ENCODE data around the gene PTX3.

Gene PTX3

DNA sequence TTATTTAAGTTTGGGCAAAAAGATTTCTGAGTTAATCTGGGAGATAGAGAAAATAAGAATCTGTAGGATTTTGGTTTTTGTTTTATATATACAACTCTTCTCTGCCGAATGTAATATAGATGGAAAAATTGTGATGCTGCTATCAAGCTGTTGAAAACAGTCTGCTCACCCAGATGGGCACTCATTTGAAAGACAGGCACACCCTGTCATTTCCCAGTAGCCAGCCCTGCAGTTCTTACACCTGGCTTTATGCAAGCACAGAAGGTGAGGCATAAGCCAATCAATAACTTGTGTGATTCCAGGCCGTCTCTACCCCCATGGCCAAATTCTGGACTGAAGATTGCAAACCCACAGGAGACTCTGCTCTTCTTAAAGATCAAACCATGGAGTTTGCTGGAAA, 27.1 kb upstream of the PTX3 start:
- H3K4me3 ChIP-seq (ENCODE audit: low read depth, low read length): no peak overlapping the region
- DNase-seq (ENCODE audit: low read depth): no peak
- TF ChIP-seq, protein P1, sequence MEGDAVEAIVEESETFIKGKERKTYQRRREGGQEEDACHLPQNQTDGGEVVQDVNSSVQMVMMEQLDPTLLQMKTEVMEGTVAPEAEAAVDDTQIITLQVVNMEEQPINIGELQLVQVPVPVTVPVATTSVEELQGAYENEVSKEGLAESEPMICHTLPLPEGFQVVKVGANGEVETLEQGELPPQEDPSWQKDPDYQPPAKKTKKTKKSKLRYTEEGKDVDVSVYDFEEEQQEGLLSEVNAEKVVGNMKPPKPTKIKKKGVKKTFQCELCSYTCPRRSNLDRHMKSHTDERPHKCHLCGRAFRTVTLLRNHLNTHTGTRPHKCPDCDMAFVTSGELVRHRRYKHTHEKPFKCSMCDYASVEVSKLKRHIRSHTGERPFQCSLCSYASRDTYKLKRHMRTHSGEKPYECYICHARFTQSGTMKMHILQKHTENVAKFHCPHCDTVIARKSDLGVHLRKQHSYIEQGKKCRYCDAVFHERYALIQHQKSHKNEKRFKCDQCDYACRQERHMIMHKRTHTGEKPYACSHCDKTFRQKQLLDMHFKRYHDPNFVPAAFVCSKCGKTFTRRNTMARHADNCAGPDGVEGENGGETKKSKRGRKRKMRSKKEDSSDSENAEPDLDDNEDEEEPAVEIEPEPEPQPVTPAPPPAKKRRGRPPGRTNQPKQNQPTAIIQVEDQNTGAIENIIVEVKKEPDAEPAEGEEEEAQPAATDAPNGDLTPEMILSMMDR (IDR thresholded peaks at IDR 0.05; ENCODE audit: control insufficient read depth, extremely low read depth, insufficient read depth): no peak

DNA sequence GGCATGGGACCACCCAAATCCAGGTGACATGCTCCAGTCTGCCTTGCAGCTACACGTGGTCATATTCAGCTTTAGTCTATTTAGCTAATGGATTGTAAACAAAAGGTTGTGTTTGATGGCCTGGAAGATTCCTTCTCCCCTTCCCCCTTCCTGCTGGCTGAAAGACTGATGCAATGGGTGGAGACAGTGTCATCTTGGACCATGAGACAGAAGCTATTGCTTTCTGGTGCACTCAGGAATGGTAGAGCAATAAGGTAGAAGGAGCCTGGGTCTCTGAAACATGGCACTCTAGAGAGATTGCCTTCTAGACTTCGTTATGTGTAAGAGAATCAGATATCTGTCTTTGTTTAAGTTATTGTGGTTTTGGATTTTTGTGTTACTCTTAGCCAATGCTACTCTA, 25.7 kb upstream of the PTX3 start:
- H3K4me3 ChIP-seq (ENCODE audit: low read depth, low read length): no peak overlapping the region
- DNase-seq (ENCODE audit: low read depth): no peak
- TF ChIP-seq, protein P1 (IDR thresholded peaks at IDR 0.05; ENCODE audit: control insufficient read depth, extremely low read depth, insufficient read depth): no peak

DNA sequence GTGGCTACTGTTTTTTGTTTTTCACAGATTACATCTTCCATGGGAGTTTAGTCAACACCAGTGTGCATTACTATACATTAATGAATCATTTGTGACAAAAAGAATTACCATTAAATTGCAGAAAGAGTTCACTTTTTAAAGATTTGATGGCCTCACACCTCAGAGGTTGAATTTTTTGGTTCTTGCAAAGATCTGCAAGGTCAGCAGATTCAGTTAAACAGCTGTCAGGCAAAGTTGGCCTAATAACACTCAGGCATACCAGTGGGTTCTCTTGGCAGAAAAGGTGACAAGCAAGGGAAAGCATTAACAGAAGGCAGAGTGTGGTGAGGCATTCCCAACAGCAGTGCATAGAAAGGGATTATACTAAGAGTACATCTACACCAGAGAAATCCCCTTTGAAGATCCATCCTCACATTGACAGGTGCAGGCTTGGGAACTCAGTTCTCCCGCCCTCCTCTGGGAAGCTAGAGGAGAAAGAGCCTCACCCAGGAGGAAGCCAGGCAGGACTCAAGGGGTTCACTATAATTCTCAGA, 24.3 kb upstream of the PTX3 start:
- no peak for DNase-seq (ENCODE audit: low read depth)
- H3K4me3 ChIP-seq (ENCODE audit: low read depth, low read length): no peak overlapping the region
- TF ChIP-seq, protein P1 (IDR thresholded peaks at IDR 0.05; ENCODE audit: control insufficient read depth, extremely low read depth, insufficient read depth): no peak

DNA sequence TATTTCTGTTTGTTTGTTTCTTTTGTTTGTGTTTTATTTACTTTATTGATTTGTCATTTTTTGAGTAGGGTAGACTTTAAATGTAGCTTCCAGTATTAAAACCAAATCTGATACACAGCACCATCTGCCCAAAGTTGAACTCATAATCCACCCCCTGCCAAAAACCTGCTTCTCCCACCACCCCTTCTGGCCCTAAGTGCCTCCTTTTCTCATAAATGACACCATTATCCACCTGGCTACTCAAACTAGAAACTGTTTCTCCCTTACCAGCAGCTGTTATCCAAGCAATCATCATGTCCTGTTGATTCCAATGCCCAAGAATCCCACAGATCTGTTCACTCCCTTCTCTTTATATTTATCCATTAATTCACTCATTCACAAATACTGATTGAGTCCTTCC, 21.8 kb upstream of the PTX3 start:
- no peak overlapping the region for H3K4me3 ChIP-seq (ENCODE audit: low read depth, low read length)
- DNase-seq (ENCODE audit: low read depth): no peak
- TF ChIP-seq, protein P1 (IDR thresholded peaks at IDR 0.05; ENCODE audit: control insufficient read depth, extremely low read depth, insufficient read depth): no peak

DNA sequence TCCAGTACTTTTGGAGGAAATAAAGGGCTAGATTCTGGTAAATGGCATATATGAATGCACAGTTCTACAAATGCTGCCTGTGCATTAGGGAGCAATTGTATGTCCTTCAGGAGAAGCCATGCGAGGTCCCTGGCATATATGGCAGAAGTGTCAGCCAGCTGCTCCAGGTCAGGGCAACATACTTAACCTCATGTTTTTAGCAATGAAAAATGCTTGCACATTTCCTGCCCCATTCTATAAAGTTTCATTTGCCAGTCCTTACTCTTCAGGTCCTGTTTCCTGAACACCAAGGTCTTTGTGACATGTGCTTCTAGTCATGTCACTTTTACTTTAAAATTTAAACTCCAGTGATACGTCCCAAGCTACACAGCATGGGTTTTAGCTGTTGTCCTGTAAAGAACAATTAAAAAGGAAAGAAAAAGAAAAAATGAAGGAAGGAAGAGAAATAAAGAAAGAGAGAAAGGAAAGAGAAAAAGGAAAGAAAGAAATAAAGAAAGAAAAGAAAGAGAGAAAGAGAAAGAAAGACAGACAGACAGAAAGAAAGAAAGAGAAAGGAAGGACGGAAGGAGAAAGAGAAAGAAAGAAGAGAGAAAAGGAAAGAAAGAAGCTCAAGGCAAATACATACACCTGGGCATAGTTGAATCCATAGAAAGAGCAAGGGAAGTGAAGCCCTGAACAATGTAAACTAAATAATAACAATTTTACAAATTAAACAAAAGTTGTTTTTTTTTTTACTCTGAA, 20.1 kb upstream of the PTX3 start:
- H3K4me3 ChIP-seq (ENCODE audit: low read depth, low read length): no peak overlapping the region
- TF ChIP-seq, protein P1 (IDR thresholded peaks at IDR 0.05; ENCODE audit: control insufficient read depth, extremely low read depth, insufficient read depth): no peak
- DNase-seq (ENCODE audit: low read depth): no peak

DNA sequence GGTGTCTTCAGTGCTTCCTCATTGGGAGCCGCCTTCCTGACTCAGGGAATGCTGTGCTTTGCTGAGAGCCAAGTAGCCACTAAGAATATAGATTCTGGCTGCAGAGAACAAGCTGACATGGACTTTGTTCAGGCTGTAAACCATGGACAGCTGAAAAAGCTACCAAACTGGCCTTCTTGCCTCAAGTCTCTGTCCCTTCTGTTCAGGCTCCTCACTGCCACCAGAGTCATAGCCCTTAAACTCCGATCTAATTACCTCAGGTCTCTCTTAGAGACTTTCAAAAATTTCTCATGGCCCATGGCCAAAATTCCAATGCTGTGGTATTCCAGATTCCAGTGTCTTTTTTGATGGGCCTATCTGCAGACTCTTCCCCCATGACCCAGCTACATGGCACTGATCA, 19.4 kb upstream of the PTX3 start:
- TF ChIP-seq, protein P1 (IDR thresholded peaks at IDR 0.05; ENCODE audit: control insufficient read depth, extremely low read depth, insufficient read depth): no peak
- H3K4me3 ChIP-seq (ENCODE audit: low read depth, low read length): no peak overlapping the region
- DNase-seq (ENCODE audit: low read depth): no peak

DNA sequence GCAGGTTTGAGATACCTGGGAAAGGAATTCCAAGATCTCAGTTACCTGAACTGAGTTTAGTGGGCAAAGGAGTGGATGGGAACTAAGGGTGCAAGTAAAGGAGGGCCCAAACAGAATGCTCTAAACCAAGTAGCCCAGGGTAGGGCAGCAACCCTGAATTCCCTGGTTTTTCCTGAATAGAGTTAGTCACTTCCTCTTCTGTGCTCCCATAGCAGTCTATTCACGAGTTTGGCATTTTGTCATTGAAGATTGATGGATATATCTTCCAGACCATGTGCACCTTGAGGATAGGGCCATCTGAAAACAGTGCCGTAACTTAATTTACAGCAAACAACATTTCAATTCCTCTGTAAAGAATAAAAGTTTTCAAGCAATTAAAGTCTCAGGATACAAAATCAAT, 18.5 kb upstream of the PTX3 start:
- H3K4me3 ChIP-seq (ENCODE audit: low read depth, low read length): no peak overlapping the region

More for the DNA sequence above, 18.5 kb upstream of the PTX3 start:
- TF ChIP-seq, protein P1 (IDR thresholded peaks at IDR 0.05; ENCODE audit: control insufficient read depth, extremely low read depth, insufficient read depth): no peak
- DNase-seq (ENCODE audit: low read depth): no peak
